T-cell (primary cell): ENCODE data around the gene PNLDC1. TPM values are rescaled to one million over a fixed set of nuclear protein-coding genes. Genes with fewer than 3 reads are reported as not detected.

Source experiments
- ATAC-seq, 4 experiments: fragments of 200-7000 bp in 3 of 4; fragments of 150-1000 bp in 1 of 4; cut with Tn5 transposase; replicated peaks in 1 of 4; 1 replicate in 3 of 4; 2 replicates in 1 of 4; pipeline ENCODE4 v1.10.0; 2021; ENCODE audit warnings: moderate library complexity in 3 of 4, mild to moderate bottlenecking in 2 of 4, moderate number of reproducible peaks in 1 of 4
- CTCF ChIA-PET, 2 donors: fragments of 300-600 bp; sonication (Branson Sonifier 250); formaldehyde crosslinking; loops; one replicate each; lab custom pipeline; 2022; ENCODE audit warnings: antibody characterized with exemption in 2 of 2; lab: Charles Lee
- POLR2A ChIA-PET, 2 donors: fragments of 300-600 bp; sonication (Branson Sonifier 250); formaldehyde crosslinking; loops; one replicate each; lab custom pipeline; 2022; ENCODE audit warnings: antibody characterized with exemption in 2 of 2; lab: Charles Lee
- DNase-seq, 35 experiments: peaks; one replicate each; pipeline versions ENCODE4 v3.0.0 to v3.0.0-alpha.2; 2013 to 2023
- H3K27ac ChIP-seq: one replicate; pipeline ENCODE4 v1.5.1; 2013; ENCODE audit warnings: low read length
- H3K27me3 ChIP-seq, 2 experiments: replicated peaks in 1 of 2; 1 replicate in 1 of 2; 2 replicates in 1 of 2; pipeline versions ENCODE4 v1.6.1 to v1.7.0; 2013; ENCODE audit warnings: low read length in 1 of 2, mixed read lengths in 1 of 2; ENCODE audit not compliant: control insufficient read depth in 2 of 2, insufficient read depth in 2 of 2; ENCODE audit errors: extremely low read depth in 1 of 2
- H3K36me3 ChIP-seq, 2 donors: 1 replicate in 1 of 2; 2 replicates in 1 of 2; pipeline versions ENCODE4 v1.6.1 to v1.7.0; 2013; ENCODE audit warnings: low read length in 1 of 2; ENCODE audit not compliant: control insufficient read depth in 2 of 2, insufficient read depth in 1 of 2; ENCODE audit errors: extremely low read depth in 1 of 2
- H3K4me1 ChIP-seq, 2 experiments: 1 replicate in 1 of 2; 2 replicates in 1 of 2; pipeline versions ENCODE4 v1.6.1 to v1.7.0; 2013; ENCODE audit warnings: low read length in 2 of 2, mixed read lengths in 1 of 2; ENCODE audit not compliant: insufficient read depth in 2 of 2, control insufficient read depth in 1 of 2; ENCODE audit errors: extremely low read depth in 1 of 2
- H3K4me3 ChIP-seq, 2 donors: 1 replicate in 1 of 2; 2 replicates in 1 of 2; pipeline versions ENCODE4 v1.5.1 to v1.7.0; 2013; ENCODE audit warnings: mild to moderate bottlenecking in 2 of 2, low read length in 1 of 2, moderate library complexity in 1 of 2; ENCODE audit not compliant: control insufficient read depth in 1 of 2; ENCODE audit errors: extremely low read depth in 1 of 2
- H3K9me3 ChIP-seq: 2 replicates; pipeline ENCODE4 v1.7.0; 2013
- H3K27ac Mint-ChIP-seq, 2 donors: one replicate each; pipeline ENCODE4 v1.8.0; 2020 to 2021; ENCODE audit warnings: mild to moderate bottlenecking in 2 of 2, mixed read lengths in 2 of 2
- H3K27me3 Mint-ChIP-seq, 2 donors: one replicate each; pipeline ENCODE4 v1.8.0; 2021 to 2022; ENCODE audit warnings: mixed read lengths in 2 of 2
- H3K36me3 Mint-ChIP-seq: one replicate; pipeline ENCODE4 v1.8.0; 2021; ENCODE audit warnings: mixed read lengths
- H3K4me1 Mint-ChIP-seq, 3 donors: one replicate each; pipeline ENCODE4 v1.8.0; 2020 to 2022; ENCODE audit warnings: mixed read lengths in 3 of 3, mild to moderate bottlenecking in 1 of 3
- H3K4me3 Mint-ChIP-seq, 3 donors: one replicate each; pipeline ENCODE4 v1.8.0; 2020 to 2022; ENCODE audit warnings: mild to moderate bottlenecking in 3 of 3, mixed read lengths in 3 of 3, moderate library complexity in 3 of 3
- H3K9me3 Mint-ChIP-seq, 3 donors: one replicate each; pipeline ENCODE4 v1.8.0; 2020 to 2022; ENCODE audit warnings: mixed read lengths in 3 of 3
- WGBS: methylation state at CpG from one replicate; pipeline ENCODE4 v1.1.5; 2013; ENCODE audit warnings: missing lambda C conversion rate; ENCODE audit not compliant: insufficient coverage; 5-methylcytosine and 5-hydroxymethylcytosine counted together
- total RNA-seq, 35 experiments: library from RNA in 6 of 35; stranded (reverse) in 6 of 35; fragments of 120-200 nt in 1 of 35; gene quantifications; one replicate each; pipeline versions ENCODE4 v1.2.1 to v1.2.4 and lab custom pipeline; 2013 to 2026

Gene PNLDC1
- total RNA-seq, 5 donors from 2014 or later (not counting 1 experiment from before 2014, with no cell fraction given): 0.26 to 1.2 (median 0.46) TPM; not detected in 1

DNA sequence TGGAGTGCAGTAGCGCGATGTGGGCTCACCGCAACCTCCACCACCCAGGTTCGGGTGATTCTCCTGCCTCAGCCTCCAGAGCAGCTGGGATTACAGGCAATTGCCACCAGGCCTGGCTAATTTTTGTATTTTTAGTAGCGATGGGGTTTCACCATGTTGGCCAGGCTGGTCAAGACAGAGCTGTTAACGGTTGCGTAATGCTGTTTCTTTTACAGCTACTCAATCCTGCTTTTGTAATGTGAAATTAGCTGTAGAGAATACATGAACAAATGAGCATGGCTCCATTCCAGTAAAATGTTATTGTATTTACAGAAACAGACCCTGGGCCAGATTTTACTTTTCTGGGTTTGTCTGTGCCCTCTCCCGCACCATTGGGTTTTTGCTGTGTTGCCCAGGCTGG is 1.9 kb downstream of the PNLDC1 start:
- ChIA-PET CTCF (interaction anchor here in 1 of 2 donors (0.6 kb wide), 1 partner anchor 18 kb away, joined by 5 read pairs; no protein-coding TSS in a partner anchor), POLR2A (interaction anchor here in 1 of 2 donors (0.6 kb wide), 1 partner anchor 78 kb away, joined by 3 read pairs; no protein-coding TSS in a partner anchor)
- peaks cover 0 to 30% of the 10 kb centered on the region in 2 donors for H3K36me3 ChIP-seq
- no peak for ATAC-seq
- Mint-ChIP-seq H3K27ac (no peak overlapping the region), H3K27me3 (no peaks in the 10 kb centered on the region), H3K9me3 (no peaks in the 10 kb centered on the region), H3K36me3 (peaks cover 30% of the 10 kb centered on the region), H3K4me3 (no peak overlapping the region), H3K4me1 (peaks cover 2 to 6% (median 3%) of the 10 kb centered on the region in 3 donors)
- DNase-seq: no peak
- 95% methylated on average over 4 of the region's 8 CpGs for WGBS
- no peaks in the 10 kb centered on the region for H3K9me3 ChIP-seq
- H3K27me3 ChIP-seq: no peaks in the 10 kb centered on the region
- H3K27ac ChIP-seq: no peak overlapping the region
- H3K4me3 ChIP-seq: no peak overlapping the region
- H3K4me1 ChIP-seq: no peaks in the 10 kb centered on the region

GRCh38 chr6:159804504-159804903 is 4.4 kb downstream of the PNLDC1 start:
- ChIA-PET POLR2A (no interaction called here), CTCF (no interaction called here)
- H3K27me3 ChIP-seq: no peaks in the 10 kb centered on the region
- no peak for ATAC-seq
- WGBS: 90% methylated on average over 6 of the region's 10 CpGs
- no peak overlapping the region for H3K4me3 Mint-ChIP-seq
- DNase-seq: no peak
- H3K4me3 ChIP-seq: no peak overlapping the region
- H3K4me1 ChIP-seq: no peaks in the 10 kb centered on the region
- H3K9me3 Mint-ChIP-seq: no peaks in the 10 kb centered on the region
- H3K36me3 ChIP-seq: peaks cover 0 to 4% of the 10 kb centered on the region in 2 donors
- H3K36me3 Mint-ChIP-seq: peaks cover 5% of the 10 kb centered on the region
- H3K27ac ChIP-seq: no peak overlapping the region
- H3K27ac Mint-ChIP-seq: no peak overlapping the region
- no peaks in the 10 kb centered on the region for H3K27me3 Mint-ChIP-seq
- no peaks in the 10 kb centered on the region for H3K9me3 ChIP-seq
- no peaks in the 10 kb centered on the region for H3K4me1 Mint-ChIP-seq

- Histone ChIP-seq H3K9me3 (no peaks in the 10 kb centered on the region), H3K4me3 (no peak overlapping the region), H3K4me1 (no peaks in the 10 kb centered on the region), H3K27me3 (no peaks in the 10 kb centered on the region), H3K36me3 (peaks cover 0 to 5% of the 10 kb centered on the region in 2 donors), H3K27ac (no peak overlapping the region)
- 94% methylated on average over 5 of the region's 6 CpGs for WGBS
- no peaks in the 10 kb centered on the region for H3K9me3 Mint-ChIP-seq
- H3K4me3 Mint-ChIP-seq: no peak overlapping the region
- CTCF ChIA-PET: interaction anchor here in 1 of 2 donors (0.6 kb wide), 1 partner anchor 1157 kb away, joined by 5 read pairs; no protein-coding TSS in a partner anchor
- H3K27me3 Mint-ChIP-seq: no peaks in the 10 kb centered on the region
- POLR2A ChIA-PET: no interaction called here
- H3K27ac Mint-ChIP-seq: no peak overlapping the region
- no peaks in the 10 kb centered on the region for H3K36me3 Mint-ChIP-seq
- ATAC-seq (no peak), DNase-seq (no peak)
- no peaks in the 10 kb centered on the region for H3K4me1 Mint-ChIP-seq
These were observed 5.5 kb downstream of the PNLDC1 start for GRCh38 chr6:159805440-159806020.

- no peaks in the 10 kb centered on the region for H3K9me3 ChIP-seq
- ATAC-seq (no peak), DNase-seq (no peak)
- Mint-ChIP-seq H3K4me1 (no peaks in the 10 kb centered on the region), H3K9me3 (no peaks in the 10 kb centered on the region), H3K36me3 (no peaks in the 10 kb centered on the region), H3K4me3 (no peak overlapping the region), H3K27me3 (no peaks in the 10 kb centered on the region), H3K27ac (no peak overlapping the region)
- H3K4me1 ChIP-seq: no peaks in the 10 kb centered on the region
- H3K27me3 ChIP-seq: no peaks in the 10 kb centered on the region
- ChIA-PET CTCF (interaction anchor here in 1 of 2 donors (0.5 kb wide), 1 partner anchor 13 kb away, joined by 3 read pairs; no protein-coding TSS in a partner anchor), POLR2A (no interaction called here)
- H3K4me3 ChIP-seq: no peak overlapping the region
- H3K36me3 ChIP-seq: peaks cover 0 to 5% of the 10 kb centered on the region in 2 donors
- no peak overlapping the region for H3K27ac ChIP-seq
- 97% methylated on average over 8 of the region's 9 CpGs for WGBS
These were observed 6.0 kb downstream of the PNLDC1 start for GRCh38 chr6:159806021-159806458.

GRCh38 chr6:159807150-159807858 is 7.2 kb downstream of the PNLDC1 start:
- Mint-ChIP-seq H3K4me1 (no peaks in the 10 kb centered on the region), H3K9me3 (no peaks in the 10 kb centered on the region), H3K27ac (no peak overlapping the region), H3K36me3 (no peaks in the 10 kb centered on the region), H3K27me3 (no peaks in the 10 kb centered on the region), H3K4me3 (no peak overlapping the region)
- 86% methylated on average over 2 of the region's 5 CpGs for WGBS
- Histone ChIP-seq H3K27ac (no peak overlapping the region), H3K4me3 (no peak overlapping the region), H3K9me3 (no peaks in the 10 kb centered on the region), H3K27me3 (no peaks in the 10 kb centered on the region), H3K4me1 (no peaks in the 10 kb centered on the region), H3K36me3 (peaks cover 0 to 5% of the 10 kb centered on the region in 2 donors)
- ChIA-PET CTCF (interaction anchor here in 1 of 2 donors (0.5 kb wide), 2 partner anchors 27 to 160 kb away, joined by 3 read pairs; no protein-coding TSS in a partner anchor), POLR2A (interaction anchor here in 1 of 2 donors (0.6 to 0.7 kb wide), 2 partner anchors 102 to 1255 kb away, joined by 4 to 5 read pairs; no protein-coding TSS in a partner anchor)
- ATAC-seq (no peak), DNase-seq (no peak)

DNA sequence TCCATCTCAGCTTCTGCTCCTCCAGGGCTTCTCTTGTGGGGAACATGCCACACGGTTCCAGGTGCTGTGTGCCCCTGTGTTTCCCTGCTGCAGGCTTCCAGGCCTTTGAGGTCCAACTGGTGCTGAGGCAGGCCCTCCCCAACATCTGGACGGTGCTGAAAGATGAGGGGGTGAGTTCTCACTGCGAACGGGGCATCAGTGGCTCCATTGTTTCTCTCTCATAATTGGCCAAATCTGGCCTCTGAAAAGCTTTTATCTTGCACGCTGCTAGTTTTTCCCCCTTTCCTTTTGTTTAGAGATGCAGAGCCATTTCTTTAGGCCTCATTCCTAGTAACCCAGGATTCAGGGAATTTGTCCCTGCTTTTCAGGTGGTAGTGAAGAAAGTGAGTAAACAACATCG is 8.6 kb downstream of the PNLDC1 start:
- no peak for DNase-seq
- no peaks in the 10 kb centered on the region for H3K9me3 ChIP-seq
- H3K27me3 ChIP-seq: no peaks in the 10 kb centered on the region
- H3K36me3 Mint-ChIP-seq: no peaks in the 10 kb centered on the region
- H3K27me3 Mint-ChIP-seq: no peaks in the 10 kb centered on the region
- CTCF ChIA-PET: interaction anchor here (0.6 to 0.7 kb wide), 2 partner anchors 91 to 123 kb away, joined by 4 read pairs; no protein-coding TSS in a partner anchor
- no peak overlapping the region for H3K4me3 ChIP-seq
- POLR2A ChIA-PET: no interaction called here
- no peak overlapping the region for H3K27ac ChIP-seq
- no peaks in the 10 kb centered on the region for H3K4me1 ChIP-seq
- no peak for ATAC-seq
- H3K4me3 Mint-ChIP-seq: no peak overlapping the region
- H3K36me3 ChIP-seq: peaks cover 0 to 5% of the 10 kb centered on the region in 2 donors
- 77% methylated on average over 3 of the region's 6 CpGs for WGBS
- no peak overlapping the region for H3K27ac Mint-ChIP-seq
- no peaks in the 10 kb centered on the region for H3K4me1 Mint-ChIP-seq
- H3K9me3 Mint-ChIP-seq: no peaks in the 10 kb centered on the region
